Measurements from ENCODE around the gene DPP8. TPM values are rescaled to one million over a fixed set of nuclear protein-coding genes. Genes with fewer than 3 reads are reported as not detected.

Gene DPP8
- total RNA-seq, 6 donors from 2014 or later, result 24.3 to 32.4 (median 30.1) TPM

DNA sequence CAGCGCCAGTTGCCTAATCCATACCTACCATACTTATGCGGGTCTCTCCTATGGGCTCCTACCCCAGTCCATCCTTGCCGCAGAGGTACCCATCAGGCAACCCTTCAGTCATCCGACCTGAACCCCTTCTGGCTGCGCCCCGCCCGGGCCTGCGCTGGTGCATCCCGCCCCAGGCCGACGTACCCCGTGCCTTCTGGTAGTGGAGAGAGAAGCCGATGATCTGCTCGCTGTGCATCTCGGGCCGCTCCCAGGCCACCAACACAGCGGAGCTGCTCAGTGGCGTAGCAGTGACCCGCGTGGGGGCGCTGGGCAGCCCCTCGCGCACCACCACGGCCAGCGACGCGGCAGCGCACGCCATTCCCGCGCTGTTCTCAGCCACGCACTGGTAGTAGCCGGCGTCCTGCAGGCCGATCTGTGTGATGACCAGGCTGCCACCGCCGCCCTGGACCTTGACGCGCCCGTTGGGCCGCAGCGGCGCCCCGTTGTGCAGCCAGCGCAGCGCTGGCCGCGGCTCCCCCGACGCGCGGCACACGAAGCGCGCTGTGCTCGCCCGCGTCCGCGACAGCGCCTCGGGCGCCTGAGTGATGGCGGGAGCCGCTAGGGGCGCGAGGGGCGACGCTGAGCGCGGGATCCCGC lies 121.8 kb downstream of the DPP8 start:
- peak overlapping the region in 1 of 4 donors; percentile 17 for H3K4me3 ChIP-seq
- DNase-seq, result no peak
- no peaks in the 10 kb centered on the region for H3K36me3 ChIP-seq
- H3K27ac ChIP-seq, result no peak overlapping the region
- ATAC-seq (ENCODE audit: low FRiP score in 2 of 2), result no peak
- TF ChIP-seq POLR2A (IDR thresholded peaks at IDR 0.05), result no peak
- TF ChIP-seq EP300 (IDR thresholded peaks at IDR 0.05), result no peak
- no peak for TF ChIP-seq POLR2AphosphoS5 (IDR thresholded peaks at IDR 0.05)
- TF ChIP-seq, protein P1, sequence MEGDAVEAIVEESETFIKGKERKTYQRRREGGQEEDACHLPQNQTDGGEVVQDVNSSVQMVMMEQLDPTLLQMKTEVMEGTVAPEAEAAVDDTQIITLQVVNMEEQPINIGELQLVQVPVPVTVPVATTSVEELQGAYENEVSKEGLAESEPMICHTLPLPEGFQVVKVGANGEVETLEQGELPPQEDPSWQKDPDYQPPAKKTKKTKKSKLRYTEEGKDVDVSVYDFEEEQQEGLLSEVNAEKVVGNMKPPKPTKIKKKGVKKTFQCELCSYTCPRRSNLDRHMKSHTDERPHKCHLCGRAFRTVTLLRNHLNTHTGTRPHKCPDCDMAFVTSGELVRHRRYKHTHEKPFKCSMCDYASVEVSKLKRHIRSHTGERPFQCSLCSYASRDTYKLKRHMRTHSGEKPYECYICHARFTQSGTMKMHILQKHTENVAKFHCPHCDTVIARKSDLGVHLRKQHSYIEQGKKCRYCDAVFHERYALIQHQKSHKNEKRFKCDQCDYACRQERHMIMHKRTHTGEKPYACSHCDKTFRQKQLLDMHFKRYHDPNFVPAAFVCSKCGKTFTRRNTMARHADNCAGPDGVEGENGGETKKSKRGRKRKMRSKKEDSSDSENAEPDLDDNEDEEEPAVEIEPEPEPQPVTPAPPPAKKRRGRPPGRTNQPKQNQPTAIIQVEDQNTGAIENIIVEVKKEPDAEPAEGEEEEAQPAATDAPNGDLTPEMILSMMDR (IDR thresholded peaks at IDR 0.05), result no peak
- H3K4me1 ChIP-seq, result peaks cover 4 to 21% (median 8%) of the 10 kb centered on the region in 4 donors
- no peaks in the 10 kb centered on the region for H3K9me3 ChIP-seq
- 16 to 35% methylated on average over 31 to 47 of the region's 72 CpGs for WGBS, 2 donors
- H3K27me3 ChIP-seq, result peaks cover 0 to 27% (median 10%) of the 10 kb centered on the region in 4 donors

DNA sequence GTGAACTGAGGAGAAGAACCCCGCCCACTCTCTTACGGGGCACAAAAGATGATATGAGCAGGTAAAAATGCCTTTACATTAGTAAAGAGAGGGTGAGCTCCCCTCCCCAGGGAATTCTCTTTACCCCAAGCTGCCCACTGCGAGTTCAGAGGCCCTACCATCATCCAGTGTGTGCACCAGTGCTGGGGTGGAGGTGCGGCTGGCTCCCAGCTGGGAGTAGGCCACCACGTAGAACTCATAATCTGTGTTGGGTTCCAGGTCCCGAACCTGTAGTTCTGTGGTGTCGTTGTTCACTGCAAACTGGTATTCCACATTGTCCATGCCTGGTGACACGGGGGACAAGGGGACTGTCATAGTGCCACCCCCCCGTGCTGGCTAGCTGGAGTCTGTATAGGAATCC lies 122.6 kb downstream of the DPP8 start:
- Histone ChIP-seq H3K27ac (no peak overlapping the region), H3K9me3 (no peaks in the 10 kb centered on the region), H3K4me3 (no peak overlapping the region), H3K36me3 (no peaks in the 10 kb centered on the region), H3K4me1 (peaks cover 4 to 17% (median 8%) of the 10 kb centered on the region in 4 donors), H3K27me3 (peaks cover 0 to 27% (median 10%) of the 10 kb centered on the region in 4 donors)
- ATAC-seq (ENCODE audit: low FRiP score in 2 of 2) (no peak), DNase-seq (no peak)
- no peak for TF ChIP-seq POLR2A (IDR thresholded peaks at IDR 0.05)
- TF ChIP-seq, protein P1 (IDR thresholded peaks at IDR 0.05), result no peak
- no peak for TF ChIP-seq POLR2AphosphoS5 (IDR thresholded peaks at IDR 0.05)
- TF ChIP-seq EP300 (IDR thresholded peaks at IDR 0.05), result no peak
- WGBS, 2 donors, result 86% methylated on average over 9 of the region's 9 CpGs

DNA sequence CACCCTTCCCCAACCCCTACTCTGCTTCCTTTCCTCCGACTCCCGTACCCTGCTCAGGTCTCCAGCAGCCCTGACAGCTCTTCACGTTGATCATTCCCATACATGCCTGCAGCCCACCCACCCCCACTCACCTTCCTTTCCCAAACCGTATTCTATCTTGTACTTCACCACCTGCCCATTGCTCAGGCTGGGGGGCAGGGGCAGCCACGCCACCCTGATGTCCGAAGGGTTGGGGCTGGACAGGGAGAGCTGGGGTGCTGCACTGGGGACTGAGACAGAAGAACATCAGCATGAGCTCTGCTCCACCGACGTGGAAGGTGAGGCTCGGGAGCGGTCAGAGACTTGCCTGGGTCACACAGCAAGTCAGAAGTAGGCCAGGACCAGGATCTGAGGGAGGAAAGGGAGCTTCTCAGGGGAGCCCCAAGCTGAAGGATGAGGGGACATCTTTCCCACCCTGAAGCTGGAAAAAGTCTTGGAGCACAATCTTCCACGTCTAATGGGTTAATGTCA lies 123.2 kb downstream of the DPP8 start:
- Histone ChIP-seq H3K27me3 (peaks cover 0 to 27% (median 10%) of the 10 kb centered on the region in 4 donors), H3K36me3 (no peaks in the 10 kb centered on the region), H3K4me3 (no peak overlapping the region), H3K27ac (no peak overlapping the region), H3K4me1 (peaks cover 4 to 17% (median 8%) of the 10 kb centered on the region in 4 donors), H3K9me3 (no peaks in the 10 kb centered on the region)
- DNase-seq, result no peak
- WGBS, 2 donors, result 87 to 90% methylated on average over 9 to 10 of the region's 11 CpGs
- TF ChIP-seq, protein P1 (IDR thresholded peaks at IDR 0.05), result no peak
- TF ChIP-seq POLR2A (IDR thresholded peaks at IDR 0.05), result no peak
- no peak for TF ChIP-seq EP300 (IDR thresholded peaks at IDR 0.05)
- TF ChIP-seq POLR2AphosphoS5 (IDR thresholded peaks at IDR 0.05), result no peak
- ATAC-seq (ENCODE audit: low FRiP score in 2 of 2), result no peak

DNA sequence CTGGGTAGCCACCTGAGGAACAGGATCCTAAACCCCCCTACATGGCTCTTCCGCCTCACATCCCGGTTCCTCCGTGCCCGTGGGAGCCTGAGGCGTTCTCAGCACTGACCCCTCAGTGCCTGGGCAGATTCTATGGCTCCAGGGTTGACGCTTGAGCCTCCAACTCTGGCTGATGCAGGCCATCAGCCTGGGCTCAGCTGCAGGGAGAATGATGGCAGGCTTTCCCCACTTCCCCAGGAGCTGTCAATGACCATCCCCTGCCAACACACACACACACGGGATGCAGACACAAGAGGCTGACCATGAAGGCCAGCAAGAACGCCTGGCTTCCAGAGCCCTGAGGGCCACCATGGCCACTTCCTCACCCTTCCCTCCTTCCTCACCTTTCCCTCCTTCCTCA lies 123.9 kb downstream of the DPP8 start:
- Histone ChIP-seq H3K4me1 (peaks cover 4 to 17% (median 8%) of the 10 kb centered on the region in 4 donors), H3K4me3 (no peak overlapping the region), H3K9me3 (no peaks in the 10 kb centered on the region), H3K27ac (no peak overlapping the region), H3K36me3 (no peaks in the 10 kb centered on the region), H3K27me3 (peaks cover 0 to 27% (median 10%) of the 10 kb centered on the region in 4 donors)
- no peak for DNase-seq
- ATAC-seq (ENCODE audit: low FRiP score in 2 of 2), result no peak
- WGBS, 2 donors, result 76 to 84% methylated on average over 7 to 8 of the region's 8 CpGs
- TF ChIP-seq EP300 (IDR thresholded peaks at IDR 0.05), result no peak
- TF ChIP-seq, protein P1 (IDR thresholded peaks at IDR 0.05), result no peak
- no peak for TF ChIP-seq POLR2A (IDR thresholded peaks at IDR 0.05)
- TF ChIP-seq POLR2AphosphoS5 (IDR thresholded peaks at IDR 0.05), result no peak

Measured in upper lobe of left lung (tissue), 6 donors.